B cell (primary cell): Measurements from ENCODE around the gene PRH2.

ENCODE experiments used
- EZH2 ChIP-seq: IDR thresholded peaks from 2 replicates; pipeline ENCODE4 v1.6.1; 2012; ENCODE audit warnings: borderline replicate concordance, low read depth, mild to moderate bottlenecking, moderate library complexity, low read length; ENCODE audit not compliant: insufficient read depth, poor library complexity, severe bottlenecking
- TF ChIP-seq, protein P1 (sequence below): fragments of 200-600 bp; IDR thresholded peaks from one replicate; pipeline ENCODE4 v1.8.0; 2022; ENCODE audit warnings: antibody characterized with exemption, mild to moderate bottlenecking

DNA sequence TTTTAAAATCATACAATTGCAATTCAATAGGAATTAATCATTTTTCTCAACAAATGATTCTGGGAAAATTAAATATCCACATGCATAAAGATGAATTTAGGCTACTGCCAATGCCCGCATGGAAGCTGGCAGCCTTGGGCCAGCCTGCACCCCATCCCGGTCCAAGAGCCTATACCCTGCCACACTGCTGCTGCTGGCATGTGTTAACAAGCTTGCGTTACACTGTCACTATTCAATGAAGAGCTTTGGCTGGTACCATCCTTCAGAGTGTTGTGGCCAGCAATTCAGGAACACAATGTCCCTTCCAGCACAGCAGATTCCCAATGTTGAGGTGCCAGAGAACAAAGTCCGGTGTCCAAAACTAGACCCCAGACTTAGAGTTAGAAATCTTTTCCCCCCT, 23.6 kb downstream of the PRH2 start:
- TF ChIP-seq, protein P1, sequence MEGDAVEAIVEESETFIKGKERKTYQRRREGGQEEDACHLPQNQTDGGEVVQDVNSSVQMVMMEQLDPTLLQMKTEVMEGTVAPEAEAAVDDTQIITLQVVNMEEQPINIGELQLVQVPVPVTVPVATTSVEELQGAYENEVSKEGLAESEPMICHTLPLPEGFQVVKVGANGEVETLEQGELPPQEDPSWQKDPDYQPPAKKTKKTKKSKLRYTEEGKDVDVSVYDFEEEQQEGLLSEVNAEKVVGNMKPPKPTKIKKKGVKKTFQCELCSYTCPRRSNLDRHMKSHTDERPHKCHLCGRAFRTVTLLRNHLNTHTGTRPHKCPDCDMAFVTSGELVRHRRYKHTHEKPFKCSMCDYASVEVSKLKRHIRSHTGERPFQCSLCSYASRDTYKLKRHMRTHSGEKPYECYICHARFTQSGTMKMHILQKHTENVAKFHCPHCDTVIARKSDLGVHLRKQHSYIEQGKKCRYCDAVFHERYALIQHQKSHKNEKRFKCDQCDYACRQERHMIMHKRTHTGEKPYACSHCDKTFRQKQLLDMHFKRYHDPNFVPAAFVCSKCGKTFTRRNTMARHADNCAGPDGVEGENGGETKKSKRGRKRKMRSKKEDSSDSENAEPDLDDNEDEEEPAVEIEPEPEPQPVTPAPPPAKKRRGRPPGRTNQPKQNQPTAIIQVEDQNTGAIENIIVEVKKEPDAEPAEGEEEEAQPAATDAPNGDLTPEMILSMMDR, result no peak
- TF ChIP-seq EZH2, result no peak
